Measurements from ENCODE around the gene OCA2.
A peak's percentile ranks its signal among the peaks of the same experiment; 100 is the strongest.

Gene OCA2

GRCh38 chr15:28020644-28021043 lies 78.5 kb downstream of the OCA2 start:
- H3K27ac ChIP-seq, result no peak overlapping the region
- TF ChIP-seq CTCF (conservative IDR thresholded peaks at IDR 0.05), result no peak

GRCh38 chr15:28019594-28020309 lies 79.4 kb downstream of the OCA2 start:
- H3K27ac ChIP-seq, result no peak overlapping the region
- no peak for TF ChIP-seq CTCF (conservative IDR thresholded peaks at IDR 0.05)

- TF ChIP-seq CTCF (conservative IDR thresholded peaks at IDR 0.05), result no peak
- no peak overlapping the region for H3K27ac ChIP-seq
These were observed 80.6 kb downstream of the OCA2 start for GRCh38 chr15:28018291-28019044.

GRCh38 chr15:28017423-28017924 lies 81.6 kb downstream of the OCA2 start:
- no peak overlapping the region for H3K27ac ChIP-seq
- TF ChIP-seq CTCF (conservative IDR thresholded peaks at IDR 0.05), result peak; percentile 74

GRCh38 chr15:28015855-28016254 lies 83.3 kb downstream of the OCA2 start:
- no peak overlapping the region for H3K27ac ChIP-seq

GRCh38 chr15:28014623-28015200 lies 84.4 kb downstream of the OCA2 start:
- H3K27ac ChIP-seq, result no peak overlapping the region
- no peak for TF ChIP-seq CTCF (conservative IDR thresholded peaks at IDR 0.05)

More at GRCh38 chr15:28015855-28016254, 83.3 kb downstream of the OCA2 start:
- TF ChIP-seq CTCF (conservative IDR thresholded peaks at IDR 0.05), result no peak

- H3K27ac ChIP-seq, result no peak overlapping the region
- TF ChIP-seq CTCF (conservative IDR thresholded peaks at IDR 0.05), result no peak
These were observed 85.1 kb downstream of the OCA2 start for GRCh38 chr15:28013976-28014375.

Data from VCaP (cell line).